Heart left ventricle (tissue), 13 donors: ENCODE measurements around the gene ABCC4.

Source experiments
- CTCF ChIP-seq, 12 donors: fragments of 200-600 bp; sonication (generic) in 4 of 12; IDR thresholded peaks; one replicate each; pipeline versions ENCODE4 v1.5.0 to v1.8.0; 2018 to 2022; ENCODE audit warnings: antibody characterized with exemption in 12 of 12, mild to moderate bottlenecking in 5 of 12
- POLR2A ChIP-seq, 2 donors: fragments of 450-650 bp; IDR thresholded peaks; one replicate each; pipeline ENCODE4 v1.6.1; 2017; ENCODE audit warnings: antibody characterized with exemption in 2 of 2, mild to moderate bottlenecking in 2 of 2, moderate library complexity in 2 of 2
- donor health status: ischemic (EF 13 %, LVEDD 7.1; RV severe dilation, severe dysfunction).
- donor health status: DM: no; HTN: yes; CAD: no.
- donor health status: DM: no; HTN: no; CAD: no.
- donor health status: ischemic (EF 25% LVEDD 6.9; RV normal size, moderate dysfunction).
- donor health status: ischemic (EF 25% LVEDD 5.7; RV mildly dilated, moderate dysfunction).
- donor health status: ischemic (EF 35%, LVEDD 5.7; RV mildly dilated, moderate dysfunction).
- donor health status: nonischemic (EF 11% LVEDD 7.7; RV severe dilation, severe dysfunction).
- donor health status: DM: yes; HTN: yes; CAD: no.
- donor health status: PGD.
- donor health status: ischemic (EF 29% LVEDD 5.4; RV normal size, mild dysfunction).
- donor health status: nonischemic (EF 23%, LVEDD 6.1; RV moderate dilation, normal function).

GRCh38 chr13:95033890-95034289, 267.4 kb downstream of the ABCC4 start:
- TF ChIP-seq CTCF (IDR thresholded peaks at IDR 0.05) (no peak), POLR2A (IDR thresholded peaks at IDR 0.05) (no peak)
